H7 (cell line): ENCODE data around the gene NFE2L1. TPM values are rescaled to one million over a fixed set of nuclear protein-coding genes. Genes with fewer than 3 reads are reported as not detected.

ENCODE experiments used
- DNase-seq: peaks from one replicate; pipeline ENCODE4 v3.0.0; 2012
- H3K27me3 ChIP-seq: 2 replicates; pipeline ENCODE4 v1.6.0; 2011; ENCODE audit warnings: mild to moderate bottlenecking, low read length; ENCODE audit not compliant: control insufficient read depth, insufficient read depth
- H3K36me3 ChIP-seq: replicated peaks from 2 replicates; pipeline ENCODE4 v1.5.1; 2011; ENCODE audit warnings: low read length; ENCODE audit not compliant: control insufficient read depth, insufficient read depth
- H3K4me3 ChIP-seq: 2 replicates; pipeline ENCODE4 v1.5.1; 2011; ENCODE audit warnings: low read depth, mild to moderate bottlenecking, control low read depth, low read length, moderate library complexity; ENCODE audit not compliant: insufficient read depth
- total RNA-seq: library from RNA; depleted of rRNA; stranded (reverse); fragments of >200 nt; shearing (Covaris generic); gene quantifications from 2 replicates; pipeline ENCODE4 v1.2.3, GENCODE V29; 2014

NFE2L1 gene
- total RNA-seq, 1 experiment from 2014 or later: 114 TPM

GRCh38 chr17:48084932-48085331 is 36.8 kb downstream of the NFE2L1 start:
- Histone ChIP-seq H3K36me3 (no peaks in the 10 kb centered on the region), H3K27me3 (no peaks in the 10 kb centered on the region), H3K4me3 (no peak overlapping the region)
- no peak for DNase-seq

- Histone ChIP-seq H3K36me3 (no peaks in the 10 kb centered on the region), H3K4me3 (no peak overlapping the region), H3K27me3 (no peaks in the 10 kb centered on the region)
- no peak for DNase-seq
Measured at GRCh38 chr17:48093341-48094045, 45.3 kb downstream of the NFE2L1 start.

GRCh38 chr17:48095611-48096010 is 47.5 kb downstream of the NFE2L1 start:
- DNase-seq: no peak
- Histone ChIP-seq H3K4me3 (no peak overlapping the region), H3K27me3 (no peaks in the 10 kb centered on the region), H3K36me3 (no peaks in the 10 kb centered on the region)

- DNase-seq: no peak
- Histone ChIP-seq H3K27me3 (no peaks in the 10 kb centered on the region), H3K4me3 (peak overlapping the region; percentile 92), H3K36me3 (no peaks in the 10 kb centered on the region)
Measured at GRCh38 chr17:48100160-48100559, 52.0 kb downstream of the NFE2L1 start.

- H3K4me3 ChIP-seq: peak overlapping the region; percentile 92
- no peaks in the 10 kb centered on the region for H3K36me3 ChIP-seq
- H3K27me3 ChIP-seq: no peaks in the 10 kb centered on the region
- DNase-seq: peak; percentile 86
Measured at GRCh38 chr17:48100591-48101011, 52.4 kb downstream of the NFE2L1 start.

GRCh38 chr17:48101012-48101720 is 53.0 kb downstream of the NFE2L1 start, which contains the start of gene CBX1:
CBX1 (minus strand) TSS chr17:48101478; CDS start chr17:48077004, 24,474 bp downstream.
- DNase-seq: peak; percentile 97
- Histone ChIP-seq H3K36me3 (no peaks in the 10 kb centered on the region), H3K4me3 (peak within 1 kb of the TSS; percentile 92), H3K27me3 (no peaks in the 10 kb centered on the region)

GRCh38 chr17:48102043-48102750 is 54.0 kb downstream of the NFE2L1 start:
- Histone ChIP-seq H3K36me3 (no peaks in the 10 kb centered on the region), H3K4me3 (peak overlapping the region; percentile 92; the same call in 1 of the 2 replicates), H3K27me3 (no peaks in the 10 kb centered on the region)
- no peak for DNase-seq

- Histone ChIP-seq H3K4me3 (no peak overlapping the region), H3K27me3 (no peaks in the 10 kb centered on the region), H3K36me3 (no peaks in the 10 kb centered on the region)
- no peak for DNase-seq
Measured at GRCh38 chr17:48102798-48103715, 54.9 kb downstream of the NFE2L1 start.

- no peaks in the 10 kb centered on the region for H3K27me3 ChIP-seq
- no peak for DNase-seq
- no peak overlapping the region for H3K4me3 ChIP-seq
- no peaks in the 10 kb centered on the region for H3K36me3 ChIP-seq
Measured at GRCh38 chr17:48104440-48104839, 56.3 kb downstream of the NFE2L1 start.

- no peak for DNase-seq
- no peaks in the 10 kb centered on the region for H3K27me3 ChIP-seq
- H3K36me3 ChIP-seq: no peaks in the 10 kb centered on the region
- H3K4me3 ChIP-seq: peak overlapping the region; percentile 64
Measured at GRCh38 chr17:48106802-48107136, 58.6 kb downstream of the NFE2L1 start.

GRCh38 chr17:48107137-48108055 is 59.2 kb downstream of the NFE2L1 start, which contains the start of gene SNX11:
SNX11 (plus strand) TSS chr17:48107766; CDS start chr17:48112044, 4,278 bp downstream.
- Histone ChIP-seq H3K4me3 (peak within 1 kb of the TSS; percentile 64), H3K27me3 (no peaks in the 10 kb centered on the region), H3K36me3 (no peaks in the 10 kb centered on the region)
- peak; percentile 95 for DNase-seq

- no peak for DNase-seq
- Histone ChIP-seq H3K27me3 (no peaks in the 10 kb centered on the region), H3K4me3 (no peak overlapping the region), H3K36me3 (peaks cover 4% of the 10 kb centered on the region)
Measured at GRCh38 chr17:48110761-48111160, 62.6 kb downstream of the NFE2L1 start.
